GM18517 (cell line): ENCODE measurements around the gene DMBT1.

Experiments used
- ATAC-seq: cut with Tn5 transposase; IDR thresholded peaks from one replicate; pipeline ENCODE4 v1.9.1; 2021; ENCODE audit warnings: mild to moderate bottlenecking, moderate library complexity; ENCODE audit not compliant: unreplicated experiment

The DMBT1 gene

GRCh38 chr10:122548407-122549085, 12.0 kb upstream of the DMBT1 start:
- ATAC-seq: no peak

GRCh38 chr10:122549636-122550035, 10.9 kb upstream of the DMBT1 start:
- ATAC-seq: no peak

- ATAC-seq: no peak
Measured at GRCh38 chr10:122550427-122550826, 10.1 kb upstream of the DMBT1 start.

GRCh38 chr10:122550983-122551382, 9.6 kb upstream of the DMBT1 start:
- no peak for ATAC-seq

- ATAC-seq: no peak
Measured at GRCh38 chr10:122551450-122551849, 9.1 kb upstream of the DMBT1 start.

GRCh38 chr10:122553341-122553740, 7.2 kb upstream of the DMBT1 start:
- no peak for ATAC-seq

GRCh38 chr10:122554131-122555036, 6.2 kb upstream of the DMBT1 start:
- no peak for ATAC-seq

- no peak for ATAC-seq
Measured at GRCh38 chr10:122555442-122555841, 5.1 kb upstream of the DMBT1 start.

GRCh38 chr10:122557516-122557915, 3.0 kb upstream of the DMBT1 start:
- ATAC-seq: no peak

- no peak for ATAC-seq
Measured at GRCh38 chr10:122558452-122558851, 2.1 kb upstream of the DMBT1 start.

- no peak for ATAC-seq
Measured at GRCh38 chr10:122559228-122559627, 1.3 kb upstream of the DMBT1 start.

- ATAC-seq: no peak
Measured at GRCh38 chr10:122561212-122561611, 658 bp downstream of the DMBT1 start.

GRCh38 chr10:122561792-122562191, 1.2 kb downstream of the DMBT1 start:
- no peak for ATAC-seq

GRCh38 chr10:122564980-122565379, 4.4 kb downstream of the DMBT1 start:
- no peak for ATAC-seq

- ATAC-seq: no peak
Measured at GRCh38 chr10:122565766-122566206, 5.2 kb downstream of the DMBT1 start.

GRCh38 chr10:122566632-122567031, 6.1 kb downstream of the DMBT1 start:
- ATAC-seq: no peak

- ATAC-seq: no peak
Measured at GRCh38 chr10:122567056-122567660, 6.6 kb downstream of the DMBT1 start.

- no peak for ATAC-seq
Measured at GRCh38 chr10:122568551-122568950, 8.0 kb downstream of the DMBT1 start.

- no peak for ATAC-seq
Measured at GRCh38 chr10:122570920-122571319, 10.4 kb downstream of the DMBT1 start.

- no peak for ATAC-seq
Measured at GRCh38 chr10:122571892-122572291, 11.3 kb downstream of the DMBT1 start.

- no peak for ATAC-seq
Measured at GRCh38 chr10:122575776-122576175, 15.2 kb downstream of the DMBT1 start.

- no peak for ATAC-seq
Measured at GRCh38 chr10:122576291-122576690, 15.7 kb downstream of the DMBT1 start.
